HG02610 (cell line): ENCODE data around the gene BRD3OS.

Experiments
- ATAC-seq: cut with Tn5 transposase; IDR thresholded peaks from one replicate; pipeline ENCODE4 v1.9.1; 2021; ENCODE audit warnings: mild to moderate bottlenecking, moderate library complexity; ENCODE audit not compliant: unreplicated experiment

BRD3OS gene

GRCh38 chr9:134032456-134033222, 7.4 kb downstream of the BRD3OS start:
- ATAC-seq: no peak

- ATAC-seq: no peak
Measured at GRCh38 chr9:134033516-134034214, 8.4 kb downstream of the BRD3OS start.

- no peak for ATAC-seq
Measured at GRCh38 chr9:134034215-134035040, 9.1 kb downstream of the BRD3OS start.

GRCh38 chr9:134035041-134036039, 10.1 kb downstream of the BRD3OS start:
- no peak for ATAC-seq

GRCh38 chr9:134036130-134036529, 10.8 kb downstream of the BRD3OS start:
- ATAC-seq: no peak

GRCh38 chr9:134037641-134038040, 12.4 kb downstream of the BRD3OS start:
- ATAC-seq: no peak

GRCh38 chr9:134039386-134040175, 14.3 kb downstream of the BRD3OS start:
- no peak for ATAC-seq

- no peak for ATAC-seq
Measured at GRCh38 chr9:134040176-134040565, 14.9 kb downstream of the BRD3OS start.

- ATAC-seq: no peak
Measured at GRCh38 chr9:134040781-134041648, 15.7 kb downstream of the BRD3OS start.

- no peak for ATAC-seq
Measured at GRCh38 chr9:134041649-134041962, 16.3 kb downstream of the BRD3OS start.

- no peak for ATAC-seq
Measured at GRCh38 chr9:134043531-134043988, 18.3 kb downstream of the BRD3OS start.

GRCh38 chr9:134044944-134045343, 19.7 kb downstream of the BRD3OS start:
- no peak for ATAC-seq

- no peak for ATAC-seq
Measured at GRCh38 chr9:134045841-134046544, 20.7 kb downstream of the BRD3OS start.

GRCh38 chr9:134046894-134047681, 21.8 kb downstream of the BRD3OS start:
- no peak for ATAC-seq

- no peak for ATAC-seq
Measured at GRCh38 chr9:134047868-134048581, 22.7 kb downstream of the BRD3OS start.

- ATAC-seq: no peak
Measured at GRCh38 chr9:134048582-134048968, 23.3 kb downstream of the BRD3OS start.

GRCh38 chr9:134049236-134049635, 24.0 kb downstream of the BRD3OS start:
- ATAC-seq: no peak
